ENCODE measurements around the gene SNTG2. TPM values are rescaled to one million over a fixed set of nuclear protein-coding genes. Genes with fewer than 3 reads are reported as not detected.

The SNTG2 gene
- total RNA-seq, 3 donors from 2014 or later (not counting 1 experiment from before 2014, with no cell fraction given): not detected

DNA sequence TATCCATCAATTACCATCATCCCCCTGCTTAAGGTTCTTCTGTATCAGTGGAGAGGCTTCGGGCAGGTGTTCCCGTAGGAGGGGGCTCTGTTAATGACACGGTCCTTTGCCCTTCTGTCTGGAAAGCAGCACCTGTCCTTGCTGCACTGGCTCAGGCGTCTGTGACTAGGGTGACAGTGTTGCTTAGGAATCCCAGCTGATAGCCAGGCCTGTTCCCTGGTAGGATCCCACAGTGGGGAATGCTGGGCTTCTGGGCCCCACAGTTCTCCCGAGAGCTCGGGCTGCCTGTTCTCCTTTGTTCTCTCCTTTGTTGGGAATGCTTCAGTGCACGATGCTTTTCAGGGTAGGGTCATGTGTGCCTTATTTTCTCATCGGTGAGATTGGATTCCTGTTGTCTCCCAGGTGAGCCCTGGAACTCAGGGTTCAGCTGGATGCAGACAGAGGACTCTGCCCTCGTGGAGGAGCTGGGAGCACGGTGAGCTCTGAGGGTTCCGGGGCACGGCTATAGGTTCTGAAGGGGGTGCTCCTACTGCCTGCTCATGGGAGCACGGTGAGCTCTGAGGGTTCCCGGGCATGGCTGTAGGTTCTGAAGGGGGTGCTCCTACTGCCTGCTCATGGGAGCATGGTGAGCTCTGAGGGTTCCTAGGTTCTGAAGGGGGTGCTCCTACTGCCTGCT, 9.6 kb downstream of the SNTG2 start:
- Mint-ChIP-seq H3K27me3 (ENCODE audit: low read depth in 2 of 2) (peaks cover 17 to 40% of the 10 kb centered on the region in 2 donors), H3K4me1 (no peaks in the 10 kb centered on the region), H3K36me3 (no peaks in the 10 kb centered on the region), H3K4me3 (no peak overlapping the region), H3K9me3 (no peaks in the 10 kb centered on the region), H3K27ac (no peak overlapping the region)
- no peak for ATAC-seq
- no peaks in the 10 kb centered on the region for H3K36me3 ChIP-seq (ENCODE audit: control insufficient read depth, insufficient read depth, low read length)
- H3K9me3 ChIP-seq (ENCODE audit: control insufficient read depth, insufficient read depth, low read length): no peaks in the 10 kb centered on the region
- 91% methylated on average over 14 of the region's 14 CpGs for WGBS (ENCODE audit: insufficient coverage)
- peaks cover 2% of the 10 kb centered on the region for H3K27me3 ChIP-seq (ENCODE audit: control insufficient read depth, insufficient read depth, low read length)
- no peaks in the 10 kb centered on the region for H3K4me1 ChIP-seq (ENCODE audit: control insufficient read depth, insufficient read depth, low read length)
- H3K4me3 ChIP-seq (ENCODE audit: low read length): no peak overlapping the region
- TF ChIP-seq, protein P1, sequence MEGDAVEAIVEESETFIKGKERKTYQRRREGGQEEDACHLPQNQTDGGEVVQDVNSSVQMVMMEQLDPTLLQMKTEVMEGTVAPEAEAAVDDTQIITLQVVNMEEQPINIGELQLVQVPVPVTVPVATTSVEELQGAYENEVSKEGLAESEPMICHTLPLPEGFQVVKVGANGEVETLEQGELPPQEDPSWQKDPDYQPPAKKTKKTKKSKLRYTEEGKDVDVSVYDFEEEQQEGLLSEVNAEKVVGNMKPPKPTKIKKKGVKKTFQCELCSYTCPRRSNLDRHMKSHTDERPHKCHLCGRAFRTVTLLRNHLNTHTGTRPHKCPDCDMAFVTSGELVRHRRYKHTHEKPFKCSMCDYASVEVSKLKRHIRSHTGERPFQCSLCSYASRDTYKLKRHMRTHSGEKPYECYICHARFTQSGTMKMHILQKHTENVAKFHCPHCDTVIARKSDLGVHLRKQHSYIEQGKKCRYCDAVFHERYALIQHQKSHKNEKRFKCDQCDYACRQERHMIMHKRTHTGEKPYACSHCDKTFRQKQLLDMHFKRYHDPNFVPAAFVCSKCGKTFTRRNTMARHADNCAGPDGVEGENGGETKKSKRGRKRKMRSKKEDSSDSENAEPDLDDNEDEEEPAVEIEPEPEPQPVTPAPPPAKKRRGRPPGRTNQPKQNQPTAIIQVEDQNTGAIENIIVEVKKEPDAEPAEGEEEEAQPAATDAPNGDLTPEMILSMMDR (IDR thresholded peaks at IDR 0.05): no peak
- no peak for DNase-seq
- intact Hi-C loops (cut with micrococcal nuclease): no loop called here
- no peak overlapping the region for H3K27ac ChIP-seq (ENCODE audit: low read length)

DNA sequence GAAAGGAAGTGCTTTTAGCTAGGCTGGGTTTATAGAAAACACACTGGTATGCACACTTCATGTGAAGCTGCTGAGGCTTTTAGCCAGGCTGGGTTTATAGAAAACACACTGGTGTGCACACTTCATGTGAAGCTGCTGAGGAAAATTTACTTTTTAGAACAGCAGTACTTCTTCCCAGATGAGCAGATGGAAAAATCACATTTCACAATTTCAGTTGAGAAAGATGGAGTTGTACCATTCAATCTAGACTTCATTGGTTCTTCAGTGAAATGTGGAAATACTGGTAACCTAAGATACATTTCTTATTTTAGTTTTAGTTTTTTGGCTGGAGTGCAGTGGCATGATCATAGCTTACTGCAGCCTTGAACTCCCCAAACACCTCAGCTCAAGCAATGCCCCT, 11.1 kb downstream of the SNTG2 start:
- DNase-seq (no peak), ATAC-seq (no peak)
- no peaks in the 10 kb centered on the region for H3K9me3 ChIP-seq (ENCODE audit: control insufficient read depth, insufficient read depth, low read length)
- H3K9me3 Mint-ChIP-seq: no peaks in the 10 kb centered on the region
- peaks cover 2% of the 10 kb centered on the region for H3K27me3 ChIP-seq (ENCODE audit: control insufficient read depth, insufficient read depth, low read length)
- no peaks in the 10 kb centered on the region for H3K36me3 Mint-ChIP-seq
- H3K36me3 ChIP-seq (ENCODE audit: control insufficient read depth, insufficient read depth, low read length): no peaks in the 10 kb centered on the region
- no peaks in the 10 kb centered on the region for H3K4me1 ChIP-seq (ENCODE audit: control insufficient read depth, insufficient read depth, low read length)
- H3K4me3 Mint-ChIP-seq: no peak overlapping the region
- TF ChIP-seq, protein P1 (IDR thresholded peaks at IDR 0.05): no peak
- intact Hi-C loops (cut with micrococcal nuclease): no loop called here
- H3K27me3 Mint-ChIP-seq (ENCODE audit: low read depth in 2 of 2): peaks cover 20 to 38% of the 10 kb centered on the region in 2 donors
- H3K27ac ChIP-seq (ENCODE audit: low read length): no peak overlapping the region
- no peaks in the 10 kb centered on the region for H3K4me1 Mint-ChIP-seq
- H3K27ac Mint-ChIP-seq: no peak overlapping the region
- H3K4me3 ChIP-seq (ENCODE audit: low read length): no peak overlapping the region

DNA sequence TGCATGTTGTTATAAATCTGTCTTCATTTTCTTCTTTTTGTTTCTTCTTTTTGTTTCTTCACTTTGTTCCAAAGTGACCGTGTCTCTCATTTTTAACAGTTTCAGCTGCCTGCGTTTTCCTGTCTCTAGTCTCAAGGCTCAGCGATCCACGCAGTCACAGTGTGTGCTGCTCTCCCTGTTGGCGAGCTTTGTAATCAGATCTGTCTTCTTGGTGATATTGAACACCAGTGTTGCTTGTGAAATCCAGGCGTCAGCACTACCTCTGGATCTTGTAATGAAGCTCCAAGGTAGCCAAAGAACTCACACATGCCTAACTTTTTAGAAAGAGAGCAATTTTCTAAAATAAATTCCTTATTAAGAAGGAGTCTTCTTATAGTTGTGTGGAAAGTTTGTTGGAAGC, 13.2 kb downstream of the SNTG2 start:
- DNase-seq (no peak), ATAC-seq (no peak)
- peaks cover 18 to 31% of the 10 kb centered on the region in 2 donors for H3K27me3 Mint-ChIP-seq (ENCODE audit: low read depth in 2 of 2)
- Histone ChIP-seq H3K4me1 (ENCODE audit: control insufficient read depth, insufficient read depth, low read length) (no peaks in the 10 kb centered on the region), H3K36me3 (ENCODE audit: control insufficient read depth, insufficient read depth, low read length) (no peaks in the 10 kb centered on the region), H3K9me3 (ENCODE audit: control insufficient read depth, insufficient read depth, low read length) (no peaks in the 10 kb centered on the region), H3K27ac (ENCODE audit: low read length) (no peak overlapping the region), H3K27me3 (ENCODE audit: control insufficient read depth, insufficient read depth, low read length) (peaks cover 2% of the 10 kb centered on the region), H3K4me3 (ENCODE audit: low read length) (no peak overlapping the region)
- H3K9me3 Mint-ChIP-seq: no peaks in the 10 kb centered on the region
- 84% methylated on average over 6 of the region's 6 CpGs for WGBS (ENCODE audit: insufficient coverage)
- TF ChIP-seq, protein P1 (IDR thresholded peaks at IDR 0.05): no peak
- H3K27ac Mint-ChIP-seq: no peak overlapping the region
- intact Hi-C loops (cut with micrococcal nuclease): no loop called here
- no peaks in the 10 kb centered on the region for H3K36me3 Mint-ChIP-seq
- no peaks in the 10 kb centered on the region for H3K4me1 Mint-ChIP-seq
- no peak overlapping the region for H3K4me3 Mint-ChIP-seq

DNA sequence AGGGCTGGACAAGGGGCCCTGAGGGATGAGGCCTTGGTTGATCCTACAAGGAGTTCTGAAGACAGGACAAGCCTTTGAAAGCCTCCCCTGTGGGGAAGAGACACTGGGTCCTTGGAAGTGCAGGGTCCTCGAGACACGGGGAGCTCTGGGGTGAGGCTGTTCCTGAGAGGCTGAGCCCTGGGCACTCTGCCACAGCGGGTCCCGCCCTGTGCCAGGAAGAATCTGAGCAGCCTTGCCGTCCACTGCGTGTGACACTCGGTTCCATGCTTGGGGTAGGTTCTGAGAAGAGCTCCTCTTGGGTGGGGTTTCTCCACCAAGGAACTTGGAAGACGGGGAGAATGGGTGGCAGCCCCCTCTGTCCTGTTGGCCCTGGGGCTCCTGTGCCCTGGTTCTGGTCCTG, 13.9 kb downstream of the SNTG2 start:
- Mint-ChIP-seq H3K36me3 (no peaks in the 10 kb centered on the region), H3K4me3 (no peak overlapping the region), H3K4me1 (no peaks in the 10 kb centered on the region), H3K27me3 (ENCODE audit: low read depth in 2 of 2) (peaks cover 15 to 31% of the 10 kb centered on the region in 2 donors), H3K9me3 (no peaks in the 10 kb centered on the region), H3K27ac (no peak overlapping the region)
- Histone ChIP-seq H3K9me3 (ENCODE audit: control insufficient read depth, insufficient read depth, low read length) (no peaks in the 10 kb centered on the region), H3K4me3 (ENCODE audit: low read length) (no peak overlapping the region), H3K27ac (ENCODE audit: low read length) (no peak overlapping the region), H3K27me3 (ENCODE audit: control insufficient read depth, insufficient read depth, low read length) (no peaks in the 10 kb centered on the region), H3K36me3 (ENCODE audit: control insufficient read depth, insufficient read depth, low read length) (no peaks in the 10 kb centered on the region), H3K4me1 (ENCODE audit: control insufficient read depth, insufficient read depth, low read length) (no peaks in the 10 kb centered on the region)
- DNase-seq (no peak), ATAC-seq (peak in 1 of 3 donors; percentile 14)
- intact Hi-C loops (cut with micrococcal nuclease): no loop called here
- 95% methylated on average over 8 of the region's 8 CpGs for WGBS (ENCODE audit: insufficient coverage)
- TF ChIP-seq, protein P1 (IDR thresholded peaks at IDR 0.05): no peak

Measured in natural killer cell (primary cell).